HepG2 (cell line): ENCODE results near the gene PAGE1. TPM values are rescaled to one million over a fixed set of nuclear protein-coding genes. Genes with fewer than 3 reads are reported as not detected.

Experiments used
- ATAC-seq: fragments of 200-7000 bp; cut with Tn5 transposase; 3 replicates; pipeline ENCODE4 v1.9.1; 2020; ENCODE audit warnings: mild to moderate bottlenecking, moderate library complexity
- BruUV-seq: library from RNA; stranded (reverse); fragments of 400-500 nt; replicated peaks from 2 replicates; lab custom pipeline; 2021; lab: Mats Ljungman, UMichigan
- CTCF ChIA-PET: fragments of 300-600 bp; formaldehyde crosslinking; extraction: SDS; loops from one replicate; lab custom pipeline; 2021; ENCODE audit warnings: low total read pairs, inconsistent platforms, low intra/inter-chr PET ratio; lab: Yijun Ruan, JAX
- POLR2A ChIA-PET: fragments of 350-600 bp; sonication (Branson Sonifier 250); formaldehyde crosslinking; loops from one replicate; lab custom pipeline; 2020; ENCODE audit warnings: antibody characterized with exemption, inconsistent platforms; lab: Yijun Ruan, JAX
- DNase-seq: peaks from one replicate; pipeline ENCODE4 v3.0.0-alpha.2; 2015; ENCODE audit warnings: low spot score
- FAIRE-seq: peaks from 3 replicates; lab custom pipeline; 2011; peaks lifted over from hg19 to GRCh38; lab: Jason Lieb, UNC
- H2AFZ ChIP-seq: one replicate; pipeline ENCODE4 v1.6.1; 2011; ENCODE audit warnings: low read length, inconsistent platforms
- H3K27ac ChIP-seq: fragments of 300-600 bp; 3 replicates; pipeline ENCODE4 v1.8.0; 2011; ENCODE audit warnings: mixed run types, mild to moderate bottlenecking, mixed read lengths, low read length, inconsistent platforms; ENCODE audit not compliant: insufficient read depth; ENCODE audit errors: extremely low read length
- H3K27me3 ChIP-seq, 2 experiments: fragments of 200-600 bp in 1 of 2; 2 replicates in 1 of 2; 3 replicates in 1 of 2; pipeline versions ENCODE4 v1.6.0 to v1.8.0; 2011; ENCODE audit warnings: low read length in 2 of 2, mild to moderate bottlenecking in 2 of 2, moderate library complexity in 2 of 2, inconsistent platforms in 1 of 2; ENCODE audit not compliant: insufficient read depth in 2 of 2, control insufficient read depth in 1 of 2
- H3K36me3 ChIP-seq, 2 experiments: fragments of 200-600 bp in 1 of 2; replicated peaks in 1 of 2; 2 replicates in 1 of 2; 3 replicates in 1 of 2; pipeline versions ENCODE4 v1.5.1 to v1.8.0; 2011; ENCODE audit warnings: low read length in 2 of 2, inconsistent platforms in 1 of 2; ENCODE audit not compliant: insufficient read depth in 2 of 2, control insufficient read depth in 1 of 2
- H3K4me1 ChIP-seq: 2 replicates; pipeline ENCODE4 v1.5.1; 2012; ENCODE audit warnings: low read length, inconsistent platforms; ENCODE audit not compliant: insufficient read depth
- H3K4me2 ChIP-seq: 2 replicates; pipeline ENCODE4 v1.6.0; 2011; ENCODE audit warnings: low read depth, low read length, inconsistent platforms
- H3K4me3 ChIP-seq, 3 experiments: fragments of 200-600 bp in 1 of 3; sonication (generic), shearing (Covaris generic) in 1 of 3; replicated peaks in 1 of 3; 2 replicates each; pipeline ENCODE4 v1.5.1; 2011 to 2016; ENCODE audit warnings: low read length in 3 of 3, inconsistent platforms in 2 of 3, low read depth in 2 of 3, mild to moderate bottlenecking in 2 of 3, control low read depth in 1 of 3, mixed read lengths in 1 of 3; ENCODE audit not compliant: insufficient read depth in 1 of 3
- H3K79me2 ChIP-seq: one replicate; pipeline ENCODE4 v1.6.1; 2011; ENCODE audit warnings: low read length, inconsistent platforms; ENCODE audit not compliant: insufficient read depth
- H3K9ac ChIP-seq: 2 replicates; pipeline ENCODE4 v1.6.0; 2011; ENCODE audit warnings: mild to moderate bottlenecking, low read depth, low read length, inconsistent platforms; ENCODE audit not compliant: insufficient read depth
- H3K9me3 ChIP-seq: 2 replicates; pipeline ENCODE4 v1.5.1; 2012; ENCODE audit warnings: mild to moderate bottlenecking, low read length
- H4K20me1 ChIP-seq: 2 replicates; pipeline ENCODE4 v1.6.0; 2011; ENCODE audit warnings: inconsistent platforms, mild to moderate bottlenecking, low read length, moderate library complexity; ENCODE audit not compliant: insufficient read depth
- BCL6 ChIP-seq: IDR thresholded peaks from 2 replicates; pipeline ENCODE4 v1.6.1; 2016; ENCODE audit warnings: missing genetic modification reagents, missing compliant biosample characterization
- CBX1 ChIP-seq: IDR thresholded peaks from one replicate; pipeline ENCODE4 v1.6.1; 2016; ENCODE audit warnings: antibody characterized with exemption, low read depth
- ESRRA ChIP-seq: sonication (generic); formaldehyde crosslinking; IDR thresholded peaks from 2 replicates; pipeline ENCODE4 v1.5.1; 2020; ENCODE audit warnings: mild to moderate bottlenecking, low read depth, missing genetic modification reagents
- IKZF4 ChIP-seq: sonication (generic); formaldehyde crosslinking; IDR thresholded peaks from 2 replicates; pipeline ENCODE4 v1.5.1; 2020; ENCODE audit warnings: borderline replicate concordance, mild to moderate bottlenecking, low read depth, missing genetic modification reagents; ENCODE audit errors: not compliant biosample characterization
- MBNL3 ChIP-seq: fragments of 250-450 bp; sonication (Bioruptor Pico); conservative IDR thresholded peaks from 2 replicates; pipeline ENCODE4 v1.8.0; 2022; ENCODE audit warnings: mild to moderate bottlenecking, inconsistent platforms
- MLLT10 ChIP-seq: sonication (generic); formaldehyde crosslinking; IDR thresholded peaks from 2 replicates; pipeline ENCODE4 v1.4.0; 2020; ENCODE audit warnings: missing genetic modification reagents
- NFRKB ChIP-seq: fragments of 450-650 bp; IDR thresholded peaks from 2 replicates; pipeline ENCODE4 v1.6.1; 2017
- RARG ChIP-seq: sonication (generic); formaldehyde crosslinking; IDR thresholded peaks from 2 replicates; pipeline ENCODE4 v1.4.0; 2020; ENCODE audit warnings: low read depth, mild to moderate bottlenecking, missing genetic modification reagents
- SALL2 ChIP-seq: sonication (generic); formaldehyde crosslinking; IDR thresholded peaks from 2 replicates; pipeline ENCODE4 v1.8.1; 2023; ENCODE audit warnings: mild to moderate bottlenecking, missing genetic modification reagents, inconsistent platforms
- SOX5 ChIP-seq: IDR thresholded peaks from 2 replicates; pipeline ENCODE4 v1.6.1; 2016; ENCODE audit warnings: borderline replicate concordance
- ZNF235 ChIP-seq: sonication (generic); formaldehyde crosslinking; IDR thresholded peaks from 2 replicates; pipeline ENCODE4 v1.8.1; 2023; ENCODE audit warnings: mild to moderate bottlenecking, missing genetic modification reagents, borderline replicate concordance
- ZNF432 ChIP-seq: sonication (generic); formaldehyde crosslinking; IDR thresholded peaks from 2 replicates; pipeline ENCODE4 v1.5.0; 2020; ENCODE audit warnings: missing genetic modification reagents, mild to moderate bottlenecking, borderline replicate concordance
- WGBS: methylation state at CpG from one replicate; pipeline ENCODE4 v1.1.6; 2017; ENCODE audit warnings: low lambda C conversion rate; 5-methylcytosine and 5-hydroxymethylcytosine counted together
- in situ Hi-C: cut with HindIII; loops from 2 replicates; pipeline ENCODE4 v1.10.0; 2017; ENCODE audit warnings: low pct_unique_long_range_greater_than_20kb; ENCODE audit not compliant: extremely low pct_ligation_motif_present
- intact Hi-C: fragments of 100-400 bp; cut with micrococcal nuclease; formaldehyde crosslinking; loops from one replicate; pipeline ENCODE4 v1.10.0; 2022; ENCODE audit not compliant: unreplicated experiment
- polyA plus RNA-seq, 8 experiments: library from polyadenylated mRNA; depleted of rRNA in 3 of 8; stranded (reverse) in 7 of 8; unstranded in 1 of 8; fragments of >200 nt; fragmentation: Illumina TruSeq in 4 of 8; extraction: Trizol in 4 of 8; gene quantifications; 2 replicates each; pipeline versions ENCODE4 v1.2.1 to v1.2.3, GENCODE V29; 2011 to 2016; ENCODE audit warnings: low read depth in 4 of 8, missing spikeins in 1 of 8, mixed read lengths in 1 of 8; ENCODE audit not compliant: insufficient read depth in 1 of 8
- total RNA-seq, 5 experiments: library from RNA; depleted of rRNA; stranded (reverse); fragments of >200 nt; fragmentation: Illumina TruSeq; extraction: Trizol; gene quantifications; 2 replicates each; pipeline ENCODE4 v1.2.3, GENCODE V29; 2016; ENCODE audit warnings: low read depth in 1 of 5
- TF ChIP-seq, protein P1 (sequence below): sonication (generic); IDR thresholded peaks from 2 replicates; pipeline ENCODE4 v1.6.1; 2016; ENCODE audit warnings: low read depth, borderline replicate concordance
- TF ChIP-seq, protein P2 (sequence below): IDR thresholded peaks from 2 replicates; pipeline ENCODE4 v1.6.1; 2016; ENCODE audit warnings: missing compliant biosample characterization, missing genetic modification reagents, borderline replicate concordance

Gene PAGE1
- total and polyA plus RNA-seq, 2 of the 13 experiments (the other 11 are each of a cell fraction or from before 2014, with no cell fraction given) = 0.45 to 0.93 TPM

DNA sequence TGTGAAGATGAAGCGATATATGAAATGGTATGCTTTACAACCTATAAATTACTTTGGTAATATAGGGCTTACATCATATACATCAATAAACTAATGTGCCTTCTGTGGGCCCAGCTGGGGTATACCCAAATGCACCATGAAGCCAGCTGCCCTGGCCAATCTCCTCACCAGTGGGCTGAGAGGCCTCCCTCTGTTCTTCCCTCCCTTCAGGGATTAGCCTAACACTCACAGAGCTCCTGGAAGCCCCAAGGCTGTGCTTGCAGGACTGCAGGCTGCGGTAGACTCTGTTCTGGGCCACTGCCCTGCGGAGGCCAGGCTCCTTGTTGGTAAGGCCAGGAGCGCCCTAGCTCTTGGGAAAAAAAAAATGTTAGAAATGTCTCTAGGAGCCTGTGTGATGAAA lies 33.9 kb downstream of the PAGE1 start:
- Histone ChIP-seq H3K27me3 (no peaks in the 10 kb centered on the region), H3K79me2 (no peaks in the 10 kb centered on the region), H4K20me1 (no peaks in the 10 kb centered on the region), H2AFZ (no peak overlapping the region), H3K36me3 (no peaks in the 10 kb centered on the region), H3K4me3 (no peak overlapping the region), H3K27ac (no peak overlapping the region), H3K4me1 (no peaks in the 10 kb centered on the region), H3K4me2 (no peak overlapping the region), H3K9me3 (no peaks in the 10 kb centered on the region), H3K9ac (no peak overlapping the region)
- BruUV-seq = no TSS peak
- FAIRE-seq = no peak
- WGBS = 5% methylated on average over 3 of the region's 4 CpGs
- no peak for ATAC-seq
- POLR2A ChIA-PET = no interaction called here
- CTCF ChIA-PET = no interaction called here
- TF ChIP-seq MLLT10 (no peak), MBNL3 (CRISPR knock-in tag) (no peak)
- TF ChIP-seq, protein P1, sequence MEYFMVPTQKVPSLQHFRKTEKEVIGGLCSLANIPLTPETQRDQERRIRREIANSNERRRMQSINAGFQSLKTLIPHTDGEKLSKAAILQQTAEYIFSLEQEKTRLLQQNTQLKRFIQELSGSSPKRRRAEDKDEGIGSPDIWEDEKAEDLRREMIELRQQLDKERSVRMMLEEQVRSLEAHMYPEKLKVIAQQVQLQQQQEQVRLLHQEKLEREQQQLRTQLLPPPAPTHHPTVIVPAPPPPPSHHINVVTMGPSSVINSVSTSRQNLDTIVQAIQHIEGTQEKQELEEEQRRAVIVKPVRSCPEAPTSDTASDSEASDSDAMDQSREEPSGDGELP = no peak
- intact Hi-C loops (no loop called here), in situ Hi-C loops (no loop called here)
- no peak for DNase-seq

DNA sequence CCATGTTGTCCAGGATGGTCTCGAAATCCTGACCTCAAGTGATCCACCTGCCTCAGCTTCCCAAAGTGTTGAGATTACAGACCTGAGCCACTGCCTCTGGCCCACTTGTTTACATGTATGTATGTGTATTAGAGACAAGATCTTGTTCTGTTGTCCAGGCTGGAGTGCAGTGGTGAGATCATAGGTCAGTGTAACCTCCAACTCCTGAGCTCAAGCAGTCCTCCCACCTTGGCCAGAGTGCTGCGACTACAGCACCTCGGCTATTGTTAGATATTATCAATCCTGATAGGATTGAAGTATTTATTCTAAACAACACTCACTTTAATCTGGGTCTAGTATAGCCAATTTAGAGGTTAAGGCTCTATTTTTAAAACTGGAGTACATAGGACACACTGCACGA lies 36.0 kb downstream of the PAGE1 start:
- in situ Hi-C loops (no loop called here), intact Hi-C loops (no loop called here)
- ChIA-PET CTCF (no interaction called here), POLR2A (no interaction called here)
- no TSS peak for BruUV-seq
- Histone ChIP-seq H3K27ac (no peak overlapping the region), H3K4me2 (no peak overlapping the region), H3K9me3 (no peaks in the 10 kb centered on the region), H3K79me2 (no peaks in the 10 kb centered on the region), H3K36me3 (no peaks in the 10 kb centered on the region), H2AFZ (no peak overlapping the region), H3K9ac (no peak overlapping the region), H3K4me1 (no peaks in the 10 kb centered on the region), H3K4me3 (no peak overlapping the region), H4K20me1 (no peaks in the 10 kb centered on the region), H3K27me3 (no peaks in the 10 kb centered on the region)
- WGBS = 0% methylated on average over 1 of the region's 4 CpGs
- FAIRE-seq = no peak
- ATAC-seq = no peak
- DNase-seq = no peak
- TF ChIP-seq RARG (CRISPR knock-in tag) = no peak
- TF ChIP-seq ZNF432 (CRISPR knock-in tag) = no peak
- TF ChIP-seq, protein P2, sequence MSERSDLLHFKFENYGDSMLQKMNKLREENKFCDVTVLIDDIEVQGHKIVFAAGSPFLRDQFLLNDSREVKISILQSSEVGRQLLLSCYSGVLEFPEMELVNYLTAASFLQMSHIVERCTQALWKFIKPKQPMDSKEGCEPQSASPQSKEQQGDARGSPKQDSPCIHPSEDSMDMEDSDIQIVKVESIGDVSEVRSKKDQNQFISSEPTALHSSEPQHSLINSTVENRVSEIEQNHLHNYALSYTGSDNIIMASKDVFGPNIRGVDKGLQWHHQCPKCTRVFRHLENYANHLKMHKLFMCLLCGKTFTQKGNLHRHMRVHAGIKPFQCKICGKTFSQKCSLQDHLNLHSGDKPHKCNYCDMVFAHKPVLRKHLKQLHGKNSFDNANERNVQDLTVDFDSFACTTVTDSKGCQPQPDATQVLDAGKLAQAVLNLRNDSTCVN (CRISPR knock-in tag) = no peak
- no peak for TF ChIP-seq CBX1
- no peak for TF ChIP-seq SOX5
- no peak for TF ChIP-seq ZNF235 (CRISPR knock-in tag)
- TF ChIP-seq SALL2 = no peak
- no peak for TF ChIP-seq IKZF4 (CRISPR knock-in tag)
- no peak for TF ChIP-seq NFRKB
- TF ChIP-seq BCL6 = no peak
- TF ChIP-seq ESRRA (CRISPR knock-in tag) = no peak
